CD14-positive monocyte (primary cell): ENCODE data around the gene LIMCH1. TPM values are rescaled to one million over a fixed set of nuclear protein-coding genes. Genes with fewer than 3 reads are reported as not detected.
A peak's percentile ranks its signal among the peaks of the same experiment; 100 is the strongest.
"Not testable (repeated sequence)": the region's sequence is repeated elsewhere in the genome, so short reads cannot be mapped to it uniquely, and the experiment has no call there.

Source experiments
- DNase-seq, 3 donors: peaks; one replicate each; pipeline ENCODE4 v3.0.0-alpha.2; 2011 to 2022
- H2AFZ ChIP-seq: 2 replicates; pipeline ENCODE4 v1.6.0; 2012; ENCODE audit warnings: mild to moderate bottlenecking, low read depth, low read length, inconsistent platforms; ENCODE audit not compliant: insufficient read depth, poor library complexity, severe bottlenecking
- H3K27ac ChIP-seq, 2 donors: 1 replicate in 1 of 2; 2 replicates in 1 of 2; pipeline ENCODE4 v1.5.1; 2012 to 2013; ENCODE audit warnings: low read length in 2 of 2, control low read depth in 1 of 2, inconsistent platforms in 1 of 2, low read depth in 1 of 2, mild to moderate bottlenecking in 1 of 2
- H3K27me3 ChIP-seq, 2 donors: one replicate each; pipeline versions ENCODE4 v1.6.0 to v1.6.1; 2011 to 2013; ENCODE audit warnings: low read length in 2 of 2; ENCODE audit not compliant: control insufficient read depth in 2 of 2, insufficient read depth in 2 of 2
- H3K36me3 ChIP-seq, 2 donors: replicated peaks in 1 of 2; 1 replicate in 1 of 2; 2 replicates in 1 of 2; pipeline versions ENCODE4 v1.5.1 to v1.6.1; 2012 to 2013; ENCODE audit warnings: low read length in 2 of 2, control low read depth in 1 of 2, inconsistent platforms in 1 of 2, mild to moderate bottlenecking in 1 of 2; ENCODE audit not compliant: insufficient read depth in 2 of 2, control insufficient read depth in 1 of 2
- H3K4me1 ChIP-seq, 2 donors: 1 replicate in 1 of 2; 2 replicates in 1 of 2; pipeline versions ENCODE4 v1.5.1 to v1.6.1; 2012 to 2013; ENCODE audit warnings: low read length in 2 of 2, control low read depth in 1 of 2, inconsistent platforms in 1 of 2, mild to moderate bottlenecking in 1 of 2, moderate library complexity in 1 of 2; ENCODE audit not compliant: insufficient read depth in 2 of 2, control insufficient read depth in 1 of 2
- H3K4me2 ChIP-seq: replicated peaks from 2 replicates; pipeline ENCODE3; 2012; ENCODE audit warnings: low read length, moderate library complexity, mild to moderate bottlenecking; ENCODE audit not compliant: poor library complexity, severe bottlenecking; ENCODE audit errors: extremely low read depth
- H3K4me3 ChIP-seq, 3 experiments: fragments of 200-600 bp in 1 of 3; sonication (generic) in 1 of 3; replicated peaks in 1 of 3; 1 replicate in 2 of 3; 2 replicates in 1 of 3; pipeline ENCODE4 v1.5.1; 2011 to 2013; ENCODE audit warnings: low read length in 3 of 3, mild to moderate bottlenecking in 3 of 3, control low read depth in 2 of 3, low read depth in 2 of 3, inconsistent platforms in 1 of 3, moderate library complexity in 1 of 3
- H3K79me2 ChIP-seq: 2 replicates; pipeline ENCODE4 v1.6.0; 2012; ENCODE audit warnings: mild to moderate bottlenecking, control low read depth, inconsistent platforms, low read length, moderate library complexity; ENCODE audit not compliant: insufficient read depth
- H3K9ac ChIP-seq: 2 replicates; pipeline ENCODE4 v1.6.0; 2017; ENCODE audit warnings: low read length, mild to moderate bottlenecking; ENCODE audit not compliant: insufficient read depth, poor library complexity, severe bottlenecking
- H3K9me3 ChIP-seq, 2 donors: replicated peaks in 1 of 2; 1 replicate in 1 of 2; 2 replicates in 1 of 2; pipeline versions ENCODE4 v1.5.1 to v1.6.1; 2012 to 2013; ENCODE audit warnings: low read length in 2 of 2, control low read depth in 1 of 2; ENCODE audit not compliant: control insufficient read depth in 1 of 2, insufficient read depth in 1 of 2
- H4K20me1 ChIP-seq: 2 replicates; pipeline ENCODE4 v1.6.0; 2012; ENCODE audit warnings: mild to moderate bottlenecking, low read length, control low read depth, moderate library complexity; ENCODE audit not compliant: insufficient read depth
- H3K27ac Mint-ChIP-seq, 7 donors: one replicate each; pipeline ENCODE4 v1.8.0; 2020; ENCODE audit warnings: mild to moderate bottlenecking in 7 of 7, mixed read lengths in 7 of 7, moderate library complexity in 6 of 7, inconsistent platforms in 2 of 7
- H3K27me3 Mint-ChIP-seq, 3 donors: one replicate each; pipeline ENCODE4 v1.8.0; 2021 to 2022; ENCODE audit warnings: low read depth in 3 of 3, mild to moderate bottlenecking in 3 of 3, mixed read lengths in 3 of 3, moderate library complexity in 3 of 3, inconsistent platforms in 1 of 3
- H3K36me3 Mint-ChIP-seq, 2 donors: one replicate each; pipeline ENCODE4 v1.8.0; 2020; ENCODE audit warnings: mixed read lengths in 2 of 2, inconsistent platforms in 1 of 2, mild to moderate bottlenecking in 1 of 2
- H3K4me1 Mint-ChIP-seq: one replicate; pipeline ENCODE4 v1.8.0; 2020; ENCODE audit warnings: mild to moderate bottlenecking, mixed read lengths
- H3K4me3 Mint-ChIP-seq, 2 donors: one replicate each; pipeline ENCODE4 v1.8.0; 2020; ENCODE audit warnings: mild to moderate bottlenecking in 2 of 2, mixed read lengths in 2 of 2, moderate library complexity in 1 of 2
- H3K9me3 Mint-ChIP-seq, 7 donors: one replicate each; pipeline ENCODE4 v1.8.0; 2020 to 2022; ENCODE audit warnings: mixed read lengths in 7 of 7, mild to moderate bottlenecking in 6 of 7, moderate library complexity in 6 of 7, inconsistent platforms in 2 of 7
- WGBS: methylation state at CpG from one replicate; pipeline ENCODE4 v1.1.5; 2013; ENCODE audit warnings: missing lambda C conversion rate; ENCODE audit not compliant: insufficient coverage; 5-methylcytosine and 5-hydroxymethylcytosine counted together
- intact Hi-C, 2 donors: fragments of 100-400 bp; cut with micrococcal nuclease; formaldehyde crosslinking; loops; one replicate each; pipeline versions ENCODE4 v1.15.0 to v1.15.1; 2023
- polyA minus RNA-seq: library from RNA; depleted of rRNA, polyadenylated mRNA; stranded (reverse); fragments of >200 nt; gene quantifications from 2 replicates; pipeline ENCODE4 v1.2.3, GENCODE V29; 2012
- polyA plus RNA-seq, 3 donors: library from polyadenylated mRNA; depleted of rRNA in 1 of 3; unstranded in 2 of 3; stranded (reverse) in 1 of 3; fragments of 300-500 nt in 2 of 3; fragments of >200 nt in 1 of 3; fragmentation: Illumina TruSeq in 2 of 3; gene quantifications; 1 replicate in 2 of 3; 2 replicates in 1 of 3; pipeline ENCODE4 v1.2.3, GENCODE V29; 2012 to 2021
- total RNA-seq, 12 experiments: library from RNA in 1 of 12; stranded (reverse) in 1 of 12; fragments of 120-200 nt in 1 of 12; gene quantifications; one replicate each; pipeline ENCODE4 v1.2.4 and lab custom pipeline; 2013 to 2026; ENCODE audit warnings: mixed read lengths in 6 of 12, inconsistent platforms in 1 of 12
- TF ChIP-seq, protein P1 (sequence below): fragments of 200-600 bp; IDR thresholded peaks from one replicate; pipeline ENCODE4 v1.8.0; 2022; ENCODE audit warnings: antibody characterized with exemption, mild to moderate bottlenecking

The LIMCH1 gene, protein sequence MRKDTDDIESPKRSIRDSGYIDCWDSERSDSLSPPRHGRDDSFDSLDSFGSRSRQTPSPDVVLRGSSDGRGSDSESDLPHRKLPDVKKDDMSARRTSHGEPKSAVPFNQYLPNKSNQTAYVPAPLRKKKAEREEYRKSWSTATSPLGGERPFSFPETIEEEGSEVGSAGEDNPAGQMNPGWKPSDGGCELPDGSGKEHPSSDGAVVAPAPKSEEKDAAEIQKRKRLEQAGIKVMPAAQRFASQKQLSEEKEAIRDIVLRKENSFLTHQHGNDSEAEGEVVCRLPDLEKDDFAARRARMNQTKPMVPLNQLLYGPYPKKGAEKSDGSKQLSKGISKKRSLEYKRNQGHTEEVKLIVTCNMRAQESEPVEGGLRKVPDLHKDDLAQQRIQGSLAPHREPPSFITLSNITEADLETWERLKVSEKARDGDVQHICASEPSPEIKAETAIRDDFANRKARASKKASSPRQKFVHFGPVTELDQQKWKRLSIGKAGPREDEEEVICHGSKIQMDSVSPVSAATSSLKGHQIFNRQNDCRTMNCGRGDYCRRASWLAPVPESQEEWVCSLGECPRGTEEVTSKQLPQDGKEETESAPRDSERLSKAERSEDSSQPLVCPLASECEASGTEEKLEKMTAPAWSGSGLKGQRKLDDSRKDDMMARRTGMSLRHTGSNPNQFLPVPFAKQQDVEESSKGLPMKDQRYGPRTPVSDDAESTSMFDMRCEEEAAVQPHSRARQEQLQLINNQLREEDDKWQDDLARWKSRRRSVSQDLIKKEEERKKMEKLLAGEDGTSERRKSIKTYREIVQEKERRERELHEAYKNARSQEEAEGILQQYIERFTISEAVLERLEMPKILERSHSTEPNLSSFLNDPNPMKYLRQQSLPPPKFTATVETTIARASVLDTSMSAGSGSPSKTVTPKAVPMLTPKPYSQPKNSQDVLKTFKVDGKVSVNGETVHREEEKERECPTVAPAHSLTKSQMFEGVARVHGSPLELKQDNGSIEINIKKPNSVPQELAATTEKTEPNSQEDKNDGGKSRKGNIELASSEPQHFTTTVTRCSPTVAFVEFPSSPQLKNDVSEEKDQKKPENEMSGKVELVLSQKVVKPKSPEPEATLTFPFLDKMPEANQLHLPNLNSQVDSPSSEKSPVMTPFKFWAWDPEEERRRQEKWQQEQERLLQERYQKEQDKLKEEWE (N-terminal part only)
- 0.71 TPM for total RNA-seq (2013)
- polyA plus RNA-seq = under 1 TPM; 0.25 to 0.64 (median 0.32) TPM
- polyA minus RNA-seq = 0.14 and 0.24 TPM in 2 replicates
- total RNA-seq (lab: John Stamatoyannopoulos, UW) = 0.33 to 8.8 (median 0.67) reads per million in 11 experiments

- peak within 1 kb of the TSS in 1 of 2 donors; percentile 74 for H3K4me3 Mint-ChIP-seq
Observed at GRCh38 chr4:41538017-41538733, at the start of gene LIMCH1. LIMCH1 (plus strand) TSS chr4:41538157; CDS start chr4:41605996, 67,839 bp downstream.

DNA sequence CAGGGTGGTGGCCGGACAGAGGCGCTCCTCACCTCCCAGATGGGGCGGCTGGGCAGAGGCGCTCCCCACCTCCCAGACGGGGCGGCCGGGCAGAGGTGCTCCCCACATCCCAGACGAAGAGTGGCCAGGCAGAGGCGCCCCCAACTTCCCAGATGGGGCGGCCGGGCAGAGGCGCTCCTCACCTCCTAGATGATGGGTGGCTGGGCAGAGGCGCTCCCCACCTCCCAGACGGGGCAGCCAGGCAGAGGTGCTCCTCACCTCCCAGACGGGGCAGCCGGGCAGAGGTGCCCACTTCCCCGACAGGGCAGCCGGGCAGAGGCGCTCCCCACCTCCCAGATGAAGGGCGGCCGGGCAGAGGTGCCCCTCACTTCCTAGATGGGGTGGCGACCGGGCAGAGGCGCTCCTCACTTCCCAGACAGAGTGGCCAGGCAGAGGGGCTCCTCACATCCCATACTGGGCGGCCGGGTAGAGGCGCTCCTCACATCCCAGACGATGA, 46.8 kb upstream of the LIMCH1 start:
- H3K27ac Mint-ChIP-seq, H3K36me3 Mint-ChIP-seq, H3K4me3 Mint-ChIP-seq, H3K27me3 ChIP-seq, DNase-seq, H4K20me1 ChIP-seq, H3K4me2 ChIP-seq, H3K27me3 Mint-ChIP-seq, H3K9ac ChIP-seq, intact Hi-C loops, H3K79me2 ChIP-seq, H3K4me3 ChIP-seq, H2AFZ ChIP-seq, H3K36me3 ChIP-seq, H3K4me1 Mint-ChIP-seq, H3K4me1 ChIP-seq, H3K27ac ChIP-seq: not testable (repeated sequence)
- WGBS = 96% methylated on average over 16 of the region's 28 CpGs
- peaks cover 7 to 16% of the 10 kb centered on the region in 2 donors for H3K9me3 ChIP-seq
- H3K9me3 Mint-ChIP-seq = peaks cover 7 to 21% (median 16%) of the 10 kb centered on the region in 7 donors

More at GRCh38 chr4:41538017-41538733, at the start of gene LIMCH1:
- Mint-ChIP-seq H3K36me3 (no peaks in the 10 kb centered on the region), H3K27ac (peak within 1 kb of the TSS in 3 of 7 donors; percentile 40 to 65 (median 45)), H3K9me3 (no peaks in the 10 kb centered on the region), H3K27me3 (peaks cover 3 to 4% (median 3%) of the 10 kb centered on the region in 3 donors), H3K4me1 (peaks cover 11% of the 10 kb centered on the region)
- peak within 1 kb of the TSS; percentile 25 for H2AFZ ChIP-seq
- no peaks in the 10 kb centered on the region for H3K9me3 ChIP-seq
- H3K27ac ChIP-seq = no peak within 1 kb of the TSS
- TF ChIP-seq, protein P1, sequence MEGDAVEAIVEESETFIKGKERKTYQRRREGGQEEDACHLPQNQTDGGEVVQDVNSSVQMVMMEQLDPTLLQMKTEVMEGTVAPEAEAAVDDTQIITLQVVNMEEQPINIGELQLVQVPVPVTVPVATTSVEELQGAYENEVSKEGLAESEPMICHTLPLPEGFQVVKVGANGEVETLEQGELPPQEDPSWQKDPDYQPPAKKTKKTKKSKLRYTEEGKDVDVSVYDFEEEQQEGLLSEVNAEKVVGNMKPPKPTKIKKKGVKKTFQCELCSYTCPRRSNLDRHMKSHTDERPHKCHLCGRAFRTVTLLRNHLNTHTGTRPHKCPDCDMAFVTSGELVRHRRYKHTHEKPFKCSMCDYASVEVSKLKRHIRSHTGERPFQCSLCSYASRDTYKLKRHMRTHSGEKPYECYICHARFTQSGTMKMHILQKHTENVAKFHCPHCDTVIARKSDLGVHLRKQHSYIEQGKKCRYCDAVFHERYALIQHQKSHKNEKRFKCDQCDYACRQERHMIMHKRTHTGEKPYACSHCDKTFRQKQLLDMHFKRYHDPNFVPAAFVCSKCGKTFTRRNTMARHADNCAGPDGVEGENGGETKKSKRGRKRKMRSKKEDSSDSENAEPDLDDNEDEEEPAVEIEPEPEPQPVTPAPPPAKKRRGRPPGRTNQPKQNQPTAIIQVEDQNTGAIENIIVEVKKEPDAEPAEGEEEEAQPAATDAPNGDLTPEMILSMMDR = no peak
- no peaks in the 10 kb centered on the region for H4K20me1 ChIP-seq
- H3K4me3 ChIP-seq = no peak within 1 kb of the TSS
- intact Hi-C loops = no loop called here
- no peaks in the 10 kb centered on the region for H3K79me2 ChIP-seq
- H3K27me3 ChIP-seq = no peaks in the 10 kb centered on the region
- H3K9ac ChIP-seq = no peak within 1 kb of the TSS
- peak in 1 of 3 donors; percentile 20 for DNase-seq
- peaks cover 4 to 5% of the 10 kb centered on the region in 2 donors for H3K4me1 ChIP-seq
- H3K36me3 ChIP-seq = no peaks in the 10 kb centered on the region
- H3K4me2 ChIP-seq = no peak within 1 kb of the TSS
- WGBS = no CpG with 5 or more reads among the region's 9 CpGs
